ENCODE data around the gene ASAP2. TPM values are rescaled to one million over a fixed set of nuclear protein-coding genes. Genes with fewer than 3 reads are reported as not detected.

Gene ASAP2
- total and polyA plus RNA-seq, 9 of the 15 experiments (the other 6 are each of a cell fraction or from before 2014, with no cell fraction given) = 0.06 to 4.3 (median 3.1) TPM

- TF ChIP-seq, protein P1, sequence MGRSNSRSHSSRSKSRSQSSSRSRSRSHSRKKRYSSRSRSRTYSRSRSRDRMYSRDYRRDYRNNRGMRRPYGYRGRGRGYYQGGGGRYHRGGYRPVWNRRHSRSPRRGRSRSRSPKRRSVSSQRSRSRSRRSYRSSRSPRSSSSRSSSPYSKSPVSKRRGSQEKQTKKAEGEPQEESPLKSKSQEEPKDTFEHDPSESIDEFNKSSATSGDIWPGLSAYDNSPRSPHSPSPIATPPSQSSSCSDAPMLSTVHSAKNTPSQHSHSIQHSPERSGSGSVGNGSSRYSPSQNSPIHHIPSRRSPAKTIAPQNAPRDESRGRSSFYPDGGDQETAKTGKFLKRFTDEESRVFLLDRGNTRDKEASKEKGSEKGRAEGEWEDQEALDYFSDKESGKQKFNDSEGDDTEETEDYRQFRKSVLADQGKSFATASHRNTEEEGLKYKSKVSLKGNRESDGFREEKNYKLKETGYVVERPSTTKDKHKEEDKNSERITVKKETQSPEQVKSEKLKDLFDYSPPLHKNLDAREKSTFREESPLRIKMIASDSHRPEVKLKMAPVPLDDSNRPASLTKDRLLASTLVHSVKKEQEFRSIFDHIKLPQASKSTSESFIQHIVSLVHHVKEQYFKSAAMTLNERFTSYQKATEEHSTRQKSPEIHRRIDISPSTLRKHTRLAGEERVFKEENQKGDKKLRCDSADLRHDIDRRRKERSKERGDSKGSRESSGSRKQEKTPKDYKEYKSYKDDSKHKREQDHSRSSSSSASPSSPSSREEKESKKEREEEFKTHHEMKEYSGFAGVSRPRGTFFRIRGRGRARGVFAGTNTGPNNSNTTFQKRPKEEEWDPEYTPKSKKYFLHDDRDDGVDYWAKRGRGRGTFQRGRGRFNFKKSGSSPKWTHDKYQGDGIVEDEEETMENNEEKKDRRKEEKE (IDR thresholded peaks at IDR 0.05; ENCODE audit: borderline replicate concordance in 1 of 2, control insufficient read depth in 1 of 2, low read depth in 2 of 2, low read length in 1 of 2) = no peak
- no peak for TF ChIP-seq ZBTB7A (IDR thresholded peaks at IDR 0.05; ENCODE audit: borderline replicate concordance, control insufficient read depth, low read depth, low read length)
- TF ChIP-seq LCOR (CRISPR knock-in tag; IDR thresholded peaks at IDR 0.05) = no peak
- TF ChIP-seq TCF3 (CRISPR knock-in tag; IDR thresholded peaks at IDR 0.05) = 0 out of 2 replicates have a peak, but pooled peaks have one; percentile 18
- no peak for TF ChIP-seq ZNF232 (CRISPR knock-in tag; IDR thresholded peaks at IDR 0.05)
Observed at GRCh38 chr2:9170458-9171130, 36.0 kb upstream of the ASAP2 start (continued).

GRCh38 chr2:9174771-9175437, 31.7 kb upstream of the ASAP2 start:
- H2AFZ ChIP-seq (ENCODE audit: low read depth, low read length) = no peak overlapping the region
- in situ Hi-C loops (cut with MboI) = no loop called here

More at GRCh38 chr2:9174771-9175437, 31.7 kb upstream of the ASAP2 start:
- CTCF ChIA-PET (ENCODE audit: low intra/inter-chr PET ratio) = no interaction called here
- DNase-seq (ENCODE audit: extremely low read depth in 1 of 4, low spot score in 3 of 4) (no peak), FAIRE-seq (no peak), ATAC-seq (no peak)
- intact Hi-C loops (cut with micrococcal nuclease) = no loop called here
- Histone ChIP-seq H3K4me3 (no peak overlapping the region), H3K9ac (ENCODE audit: insufficient read depth in 1 of 2, low read depth in 2 of 2, low read length in 2 of 2) (no peak overlapping the region), H3K79me2 (ENCODE audit: control insufficient read depth, insufficient read depth, low read length) (no peaks in the 10 kb centered on the region), H3K27ac (ENCODE audit: extremely low read depth, low read depth, low read length) (no peak overlapping the region), H3K9me3 (replicated peaks; ENCODE audit: control insufficient read depth, insufficient read depth, low read depth, low read length) (no peaks in the 10 kb centered on the region), H3K4me2 (ENCODE audit: insufficient read depth, low read length) (no peak overlapping the region), H3K4me1 (replicated peaks in 1 of 2; ENCODE audit: control insufficient read depth in 2 of 2, insufficient read depth in 2 of 2, low read length in 2 of 2) (peaks cover 5 to 13% of the 10 kb centered on the region in 2 experiments), H4K20me1 (replicated peaks; ENCODE audit: control insufficient read depth, insufficient read depth, low read length) (no peaks in the 10 kb centered on the region), H3K9me1 (ENCODE audit: control insufficient read depth, insufficient read depth, low read length) (no peaks in the 10 kb centered on the region), H3K36me3 (ENCODE audit: control insufficient read depth, insufficient read depth, low read length) (no peaks in the 10 kb centered on the region), H3K27me3 (ENCODE audit: control insufficient read depth in 2 of 2, insufficient read depth in 2 of 2, low read length in 2 of 2) (peaks cover 5 to 31% of the 10 kb centered on the region in 2 experiments; a peak in 4 of 5 replicates)
- TF ChIP-seq SPI1 (IDR thresholded peaks at IDR 0.05; ENCODE audit: borderline replicate concordance, low read depth, low read length) (peak; percentile 34; the same call in 1 of the 2 replicates), RBM17 (IDR thresholded peaks at IDR 0.05; ENCODE audit: borderline replicate concordance, low read depth, low read length) (no peak), ZNF449 (CRISPR knock-in tag; IDR thresholded peaks at IDR 0.05) (no peak), NR4A1 (CRISPR knock-in tag; IDR thresholded peaks at IDR 0.05) (no peak), NR4A1 (tag; IDR thresholded peaks at IDR 0.05) (no peak), TCFL5 (CRISPR knock-in tag; conservative IDR thresholded peaks at IDR 0.05) (no peak)
- 9% methylated on average over 10 of the region's 10 CpGs for WGBS (ENCODE audit: insufficient coverage, low coverage, missing lambda C conversion rate)
- BruUV-seq (replicated peaks) = no TSS peak
- POLR2A ChIA-PET = interaction anchor here (0.6 kb wide), 1 partner anchor 100 kb away, joined by 3 read pairs; no protein-coding TSS in a partner anchor
